ENCODE results near the gene DAPK2.
"Not testable (repeated sequence)": the region's sequence is repeated elsewhere in the genome, so short reads cannot be mapped to it uniquely, and the experiment has no call there.

DAPK2 gene

GRCh38 chr15:64046421-64047153, at the start of gene DAPK2:
DAPK2 (minus strand) TSS chr15:64046485; CDS start chr15:64040261, 6,224 bp downstream.
- H3K9ac ChIP-seq (ENCODE audit: low read length): peak within 1 kb of the TSS; percentile 72
- H3K36me3 ChIP-seq (ENCODE audit: control insufficient read depth, insufficient read depth, low read length): no peaks in the 10 kb centered on the region
- peaks cover 26% of the 10 kb centered on the region for H3K4me1 ChIP-seq (ENCODE audit: control insufficient read depth, insufficient read depth, low read length)
- peak within 1 kb of the TSS; percentile 73 for H3K4me3 ChIP-seq (ENCODE audit: low read length)
- peaks cover 7% of the 10 kb centered on the region for H3K27me3 ChIP-seq (ENCODE audit: control insufficient read depth, insufficient read depth, low read length)
- H3K9me3 ChIP-seq (ENCODE audit: control insufficient read depth, low read length): no peaks in the 10 kb centered on the region

- Histone ChIP-seq H3K4me1 (ENCODE audit: control insufficient read depth, insufficient read depth, low read length) (peaks cover 34% of the 10 kb centered on the region), H3K36me3 (ENCODE audit: control insufficient read depth, insufficient read depth, low read length) (no peaks in the 10 kb centered on the region), H3K4me3 (ENCODE audit: low read length) (no peak overlapping the region), H3K9me3 (ENCODE audit: control insufficient read depth, low read length) (no peaks in the 10 kb centered on the region), H3K9ac (ENCODE audit: low read length) (peak overlapping the region; percentile 90), H3K27me3 (ENCODE audit: control insufficient read depth, insufficient read depth, low read length) (no peaks in the 10 kb centered on the region)
Measured at GRCh38 chr15:64095431-64095794, 49.1 kb upstream of the DAPK2 start.

- Histone ChIP-seq H3K4me3 (ENCODE audit: low read length) (peak within 1 kb of the TSS; percentile 81), H3K4me1 (ENCODE audit: control insufficient read depth, insufficient read depth, low read length) (peaks cover 34% of the 10 kb centered on the region), H3K27me3 (ENCODE audit: control insufficient read depth, insufficient read depth, low read length) (no peaks in the 10 kb centered on the region), H3K9ac (ENCODE audit: low read length) (peak within 1 kb of the TSS; percentile 71), H3K9me3 (ENCODE audit: control insufficient read depth, low read length) (no peaks in the 10 kb centered on the region), H3K36me3 (ENCODE audit: control insufficient read depth, insufficient read depth, low read length) (no peaks in the 10 kb centered on the region)
Measured at GRCh38 chr15:64093627-64094417, 47.5 kb upstream of the DAPK2 start, which contains the start of gene CIAO2A. CIAO2A (minus strand) TSS chr15:64093838; CDS start chr15:64093768, 70 bp downstream.

GRCh38 chr15:64092864-64093626, 46.8 kb upstream of the DAPK2 start:
- Histone ChIP-seq H3K4me1 (ENCODE audit: control insufficient read depth, insufficient read depth, low read length) (peaks cover 34% of the 10 kb centered on the region), H3K9ac (ENCODE audit: low read length) (peak overlapping the region; percentile 71), H3K27me3 (ENCODE audit: control insufficient read depth, insufficient read depth, low read length) (no peaks in the 10 kb centered on the region), H3K36me3 (ENCODE audit: control insufficient read depth, insufficient read depth, low read length) (no peaks in the 10 kb centered on the region), H3K9me3 (ENCODE audit: control insufficient read depth, low read length) (no peaks in the 10 kb centered on the region), H3K4me3 (ENCODE audit: low read length) (peak overlapping the region; percentile 81)

GRCh38 chr15:64092075-64092820, 46.0 kb upstream of the DAPK2 start:
- no peaks in the 10 kb centered on the region for H3K9me3 ChIP-seq (ENCODE audit: control insufficient read depth, low read length)
- no peaks in the 10 kb centered on the region for H3K27me3 ChIP-seq (ENCODE audit: control insufficient read depth, insufficient read depth, low read length)
- peaks cover 27% of the 10 kb centered on the region for H3K4me1 ChIP-seq (ENCODE audit: control insufficient read depth, insufficient read depth, low read length)
- H3K9ac ChIP-seq (ENCODE audit: low read length): peak overlapping the region; percentile 71
- H3K4me3 ChIP-seq (ENCODE audit: low read length): peak overlapping the region; percentile 81
- no peaks in the 10 kb centered on the region for H3K36me3 ChIP-seq (ENCODE audit: control insufficient read depth, insufficient read depth, low read length)

- Histone ChIP-seq H3K36me3 (ENCODE audit: control insufficient read depth, insufficient read depth, low read length) (no peaks in the 10 kb centered on the region), H3K9ac (ENCODE audit: low read length) (no peak overlapping the region), H3K4me3 (ENCODE audit: low read length) (no peak overlapping the region), H3K27me3 (ENCODE audit: control insufficient read depth, insufficient read depth, low read length) (no peaks in the 10 kb centered on the region), H3K9me3 (ENCODE audit: control insufficient read depth, low read length) (no peaks in the 10 kb centered on the region), H3K4me1 (ENCODE audit: control insufficient read depth, insufficient read depth, low read length) (peaks cover 19% of the 10 kb centered on the region)
Measured at GRCh38 chr15:64090527-64090926, 44.2 kb upstream of the DAPK2 start.

GRCh38 chr15:64089543-64090280, 43.4 kb upstream of the DAPK2 start:
- H3K9ac ChIP-seq (ENCODE audit: low read length): no peak overlapping the region
- H3K27me3 ChIP-seq (ENCODE audit: control insufficient read depth, insufficient read depth, low read length): no peaks in the 10 kb centered on the region
- H3K36me3 ChIP-seq (ENCODE audit: control insufficient read depth, insufficient read depth, low read length): no peaks in the 10 kb centered on the region
- H3K4me1 ChIP-seq (ENCODE audit: control insufficient read depth, insufficient read depth, low read length): peaks cover 11% of the 10 kb centered on the region
- no peak overlapping the region for H3K4me3 ChIP-seq (ENCODE audit: low read length)
- H3K9me3 ChIP-seq (ENCODE audit: control insufficient read depth, low read length): no peaks in the 10 kb centered on the region

- Histone ChIP-seq H3K9ac (ENCODE audit: low read length) (no peak overlapping the region), H3K9me3 (ENCODE audit: control insufficient read depth, low read length) (no peaks in the 10 kb centered on the region), H3K4me3 (ENCODE audit: low read length) (no peak overlapping the region), H3K4me1 (ENCODE audit: control insufficient read depth, insufficient read depth, low read length) (no peaks in the 10 kb centered on the region), H3K36me3 (ENCODE audit: control insufficient read depth, insufficient read depth, low read length) (no peaks in the 10 kb centered on the region), H3K27me3 (ENCODE audit: control insufficient read depth, insufficient read depth, low read length) (no peaks in the 10 kb centered on the region)
Measured at GRCh38 chr15:64082757-64083156, 36.5 kb upstream of the DAPK2 start.

- not testable (repeated sequence) for H3K9me3 ChIP-seq (ENCODE audit: control insufficient read depth, low read length); H3K9ac ChIP-seq (ENCODE audit: low read length); H3K27me3 ChIP-seq (ENCODE audit: control insufficient read depth, insufficient read depth, low read length); H3K4me3 ChIP-seq (ENCODE audit: low read length); H3K36me3 ChIP-seq (ENCODE audit: control insufficient read depth, insufficient read depth, low read length)
- H3K4me1 ChIP-seq (ENCODE audit: control insufficient read depth, insufficient read depth, low read length): peaks cover 15% of the 10 kb centered on the region
Measured at GRCh38 chr15:64073496-64073895, 27.2 kb upstream of the DAPK2 start.

GRCh38 chr15:64072812-64073211, 26.5 kb upstream of the DAPK2 start:
- H3K9me3 ChIP-seq (ENCODE audit: control insufficient read depth, low read length): no peaks in the 10 kb centered on the region
- no peak overlapping the region for H3K4me3 ChIP-seq (ENCODE audit: low read length)
- no peaks in the 10 kb centered on the region for H3K36me3 ChIP-seq (ENCODE audit: control insufficient read depth, insufficient read depth, low read length)
- no peak overlapping the region for H3K9ac ChIP-seq (ENCODE audit: low read length)
- no peaks in the 10 kb centered on the region for H3K27me3 ChIP-seq (ENCODE audit: control insufficient read depth, insufficient read depth, low read length)
- H3K4me1 ChIP-seq (ENCODE audit: control insufficient read depth, insufficient read depth, low read length): peaks cover 15% of the 10 kb centered on the region
